OCI-LY3 (cell line): ENCODE measurements around the gene NADK.
A peak's percentile ranks its signal among the peaks of the same experiment; 100 is the strongest.
"Not testable (repeated sequence)": the region's sequence is repeated elsewhere in the genome, so short reads cannot be mapped to it uniquely, and the experiment has no call there.

Experiments used
- H2AFZ ChIP-seq: fragments of 200-600, 300-600 bp; shearing (Covaris generic); 2 replicates; pipeline ENCODE4 v1.6.0; 2014; ENCODE audit warnings: antibody characterized with exemption, low read depth, low read length
- H3K27ac ChIP-seq: fragments of 200-600, 300-600 bp; sonication (generic); 2 replicates; pipeline ENCODE4 v1.5.1; 2014; ENCODE audit warnings: mild to moderate bottlenecking, low read length, moderate library complexity, mixed read lengths
- H3K27me3 ChIP-seq: fragments of 200-600, 300-600 bp; sonication (generic); 2 replicates; pipeline ENCODE4 v1.6.1; 2014; ENCODE audit warnings: low read depth, low read length, mixed read lengths
- H3K36me3 ChIP-seq: fragments of 200-600, 300-600 bp; sonication (generic); replicated peaks from 2 replicates; pipeline ENCODE3; 2014; ENCODE audit warnings: low read depth, low read length, mixed read lengths
- H3K4me1 ChIP-seq: fragments of 300-600, 200-600 bp; sonication (generic); 2 replicates; pipeline ENCODE4 v1.6.1; 2014; ENCODE audit warnings: low read length, mixed read lengths
- H3K4me2 ChIP-seq: fragments of 200-600, 300-600 bp; sonication (generic); 2 replicates; pipeline ENCODE4 v1.6.1; 2014; ENCODE audit warnings: low read length, mixed read lengths
- H3K4me3 ChIP-seq: fragments of 300-600, 200-600 bp; sonication (generic); 2 replicates; pipeline ENCODE4 v1.5.1; 2014; ENCODE audit warnings: antibody characterized with exemption, mild to moderate bottlenecking, low read length, moderate library complexity
- H3K79me2 ChIP-seq: fragments of 300-600, 200-600 bp; shearing (Covaris generic); 2 replicates; pipeline ENCODE4 v1.6.1; 2014; ENCODE audit warnings: mild to moderate bottlenecking, low read length, mixed read lengths
- H3K9ac ChIP-seq: fragments of 300-600, 200-600 bp; shearing (Covaris generic); 2 replicates; pipeline ENCODE4 v1.6.0; 2014; ENCODE audit warnings: mild to moderate bottlenecking, low read length, moderate library complexity
- H3K9me3 ChIP-seq: fragments of 200-600, 300-600 bp; shearing (Covaris generic); 2 replicates; pipeline ENCODE4 v1.6.1; 2014; ENCODE audit warnings: low read length, mixed read lengths; ENCODE audit not compliant: insufficient read depth
- H4K20me1 ChIP-seq: fragments of 200-600, 300-600 bp; sonication (generic); 2 replicates; pipeline ENCODE4 v1.6.1; 2016; ENCODE audit warnings: low read length, mixed read lengths; ENCODE audit not compliant: insufficient read depth
- CTCF ChIP-seq: fragments of 200-600, 300-600 bp; sonication (generic); IDR thresholded peaks from 2 replicates; pipeline ENCODE4 v1.5.1; 2014; ENCODE audit warnings: antibody characterized with exemption, low read length, low read depth
- EZH2phosphoT487 ChIP-seq: fragments of 200-600 bp; shearing (Covaris generic); IDR thresholded peaks from 2 replicates; pipeline ENCODE4 v1.6.1; 2018; ENCODE audit warnings: antibody characterized with exemption, mixed run types, low read depth

NADK gene

DNA sequence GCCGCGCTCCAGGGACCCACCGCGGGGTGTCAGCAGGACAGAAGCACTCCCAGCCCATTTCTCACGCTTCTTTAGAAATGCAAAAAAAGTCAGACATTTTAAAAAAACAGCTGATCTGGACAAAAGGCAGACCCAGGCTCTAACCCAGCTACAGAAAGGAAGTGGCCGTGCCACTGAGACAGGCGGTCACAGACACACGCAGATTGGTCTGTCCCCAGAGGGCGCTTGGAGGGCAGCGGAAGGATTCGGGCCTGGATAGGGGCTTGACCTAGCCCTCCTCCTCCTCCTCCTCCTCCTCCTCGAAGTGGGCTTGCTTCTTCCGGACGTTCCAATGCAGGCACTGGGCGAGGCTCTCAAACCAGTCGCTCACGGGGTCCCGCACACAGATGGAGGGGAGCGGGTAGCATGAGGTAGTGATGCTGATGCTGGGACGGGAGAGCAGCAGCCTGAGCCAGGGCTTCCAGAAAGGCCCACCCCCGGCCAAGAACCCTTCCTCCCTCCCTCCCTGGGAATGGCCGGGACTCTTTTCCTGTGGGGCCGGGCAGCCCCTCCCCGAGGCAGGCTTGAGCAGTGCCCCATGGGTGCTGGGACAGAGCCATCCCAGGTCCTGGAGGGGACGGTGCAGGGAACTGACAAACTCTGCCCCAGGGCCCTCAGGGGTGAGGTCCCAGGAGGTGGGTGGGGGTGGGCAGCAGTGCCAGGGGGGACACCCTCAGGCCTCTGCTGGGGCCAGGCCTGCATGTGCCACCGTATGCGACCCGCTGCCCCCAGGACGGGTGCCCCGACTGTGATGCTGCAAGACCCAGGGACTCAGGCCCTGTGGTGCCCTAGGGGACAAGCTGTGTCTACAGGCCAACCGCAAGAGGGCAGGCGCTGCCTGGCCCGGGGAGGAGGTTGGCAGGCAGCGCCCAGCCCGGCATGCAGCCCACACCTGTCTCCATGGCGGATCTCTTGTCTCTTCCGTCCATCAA is 25.3 kb downstream of the NADK start:
- Histone ChIP-seq H3K27ac (no peak overlapping the region), H3K9ac (no peak overlapping the region), H3K27me3 (no peaks in the 10 kb centered on the region), H3K4me3 (no peak overlapping the region), H3K36me3 (peaks cover 28% of the 10 kb centered on the region), H3K9me3 (no peaks in the 10 kb centered on the region), H3K79me2 (peaks cover 6% of the 10 kb centered on the region), H3K4me2 (no peak overlapping the region), H2AFZ (no peak overlapping the region), H3K4me1 (no peaks in the 10 kb centered on the region), H4K20me1 (peaks cover 1% of the 10 kb centered on the region; the same call in 1 of the 2 replicates)
- no peak for TF ChIP-seq CTCF
- TF ChIP-seq EZH2phosphoT487, result no peak

DNA sequence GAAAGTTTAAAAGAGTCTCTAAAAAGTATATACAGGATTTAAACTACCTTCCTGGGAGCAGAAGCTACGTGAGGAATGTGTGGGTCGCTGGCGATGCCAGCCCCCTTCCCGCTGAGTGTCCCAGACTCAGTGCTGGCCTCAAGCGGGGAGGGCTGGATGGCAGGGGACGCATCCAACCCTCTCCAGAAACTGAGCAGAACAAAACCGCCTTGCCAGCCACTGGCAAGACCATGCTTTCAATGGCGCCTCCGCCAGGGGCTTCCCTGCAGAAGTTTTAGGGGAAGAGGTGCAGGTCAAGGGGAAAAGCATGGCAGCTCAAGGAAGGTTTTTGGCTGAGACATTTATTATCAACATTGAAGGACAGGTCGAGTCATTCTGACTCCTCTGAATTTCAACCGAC is 26.1 kb downstream of the NADK start:
- no peaks in the 10 kb centered on the region for H3K27me3 ChIP-seq
- no peaks in the 10 kb centered on the region for H3K4me1 ChIP-seq
- no peak overlapping the region for H2AFZ ChIP-seq
- H3K4me2 ChIP-seq, result no peak overlapping the region
- H3K79me2 ChIP-seq, result no peaks in the 10 kb centered on the region
- H3K27ac ChIP-seq, result no peak overlapping the region
- H4K20me1 ChIP-seq, result no peaks in the 10 kb centered on the region
- no peaks in the 10 kb centered on the region for H3K9me3 ChIP-seq
- TF ChIP-seq EZH2phosphoT487 (no peak), CTCF (no peak)
- peaks cover 27% of the 10 kb centered on the region for H3K36me3 ChIP-seq
- no peak overlapping the region for H3K4me3 ChIP-seq
- H3K9ac ChIP-seq, result no peak overlapping the region

GRCh38 chr1:1749941-1750340 is 28.3 kb downstream of the NADK start:
- peaks cover 10% of the 10 kb centered on the region for H3K36me3 ChIP-seq
- not testable (repeated sequence) for H3K4me3 ChIP-seq, H3K4me2 ChIP-seq, H3K4me1 ChIP-seq, H4K20me1 ChIP-seq, H3K79me2 ChIP-seq, H3K9me3 ChIP-seq, H3K27ac ChIP-seq, H2AFZ ChIP-seq, H3K27me3 ChIP-seq, H3K9ac ChIP-seq

- no peak overlapping the region for H3K4me2 ChIP-seq
- H3K79me2 ChIP-seq, result no peaks in the 10 kb centered on the region
- H3K27ac ChIP-seq, result no peak overlapping the region
Observed at GRCh38 chr1:1748686-1749321, 29.5 kb downstream of the NADK start.

GRCh38 chr1:1746566-1746909 is 31.7 kb downstream of the NADK start:
- not testable (repeated sequence) for H3K4me2 ChIP-seq, H3K27me3 ChIP-seq, H3K9me3 ChIP-seq, H4K20me1 ChIP-seq, H3K4me1 ChIP-seq, H3K36me3 ChIP-seq, H2AFZ ChIP-seq, H3K9ac ChIP-seq, H3K4me3 ChIP-seq, H3K79me2 ChIP-seq
- peak overlapping the region; percentile 61 for H3K27ac ChIP-seq

More at GRCh38 chr1:1748686-1749321, 29.5 kb downstream of the NADK start:
- Histone ChIP-seq H3K4me1 (no peaks in the 10 kb centered on the region), H3K36me3 (peaks cover 9% of the 10 kb centered on the region), H4K20me1 (no peaks in the 10 kb centered on the region), H3K4me3 (no peak overlapping the region), H3K27me3 (no peaks in the 10 kb centered on the region), H2AFZ (no peak overlapping the region), H3K9me3 (no peaks in the 10 kb centered on the region), H3K9ac (no peak overlapping the region)
- no peak for TF ChIP-seq EZH2phosphoT487
- TF ChIP-seq CTCF, result no peak

GRCh38 chr1:1745651-1746565 is 32.4 kb downstream of the NADK start:
- H4K20me1 ChIP-seq, H3K36me3 ChIP-seq, H3K27me3 ChIP-seq, H3K4me1 ChIP-seq, H3K79me2 ChIP-seq, H2AFZ ChIP-seq, H3K4me2 ChIP-seq, H3K9me3 ChIP-seq: not testable (repeated sequence)
- H3K9ac ChIP-seq, result peak overlapping the region; percentile 48; the same call in 1 of the 2 replicates
- H3K27ac ChIP-seq, result peak overlapping the region; percentile 61
- H3K4me3 ChIP-seq, result peak overlapping the region; percentile 50
